Measurements from ENCODE around the gene RBP7.

GRCh38 chr1:10057796-10058195 lies 60.8 kb downstream of the RBP7 start:
- TF ChIP-seq CTCF (IDR thresholded peaks at IDR 0.05) = no peak
- TF ChIP-seq ZFX (IDR thresholded peaks at IDR 0.05; ENCODE audit: borderline replicate concordance) = no peak
